GM19455 (cell line): ENCODE data around the gene AHNAK.
"Not testable (repeated sequence)": the region's sequence is repeated elsewhere in the genome, so short reads cannot be mapped to it uniquely, and the experiment has no call there.

Experiments used
- ATAC-seq: cut with Tn5 transposase; IDR thresholded peaks from one replicate; pipeline ENCODE4 v1.9.1; 2021; ENCODE audit not compliant: unreplicated experiment

AHNAK gene

GRCh38 chr11:62573592-62574362 lies 27.2 kb upstream of the AHNAK start, which contains the start of gene EEF1G:
TSS of gene EEF1G (minus strand) at chr11:62573891. CDS start at chr11:62573842, 49 bp downstream.
- ATAC-seq: peak; percentile 77

- no peak for ATAC-seq
These were observed 26.5 kb upstream of the AHNAK start for GRCh38 chr11:62573006-62573591.

GRCh38 chr11:62572431-62572830 lies 25.8 kb upstream of the AHNAK start:
- no peak for ATAC-seq

GRCh38 chr11:62571493-62571892 lies 24.9 kb upstream of the AHNAK start:
- ATAC-seq: not testable (repeated sequence)

GRCh38 chr11:62570903-62571302 lies 24.3 kb upstream of the AHNAK start:
- not testable (repeated sequence) for ATAC-seq

GRCh38 chr11:62569611-62570010 lies 23.0 kb upstream of the AHNAK start:
- ATAC-seq: no peak

GRCh38 chr11:62567018-62567633 lies 20.5 kb upstream of the AHNAK start:
- ATAC-seq: no peak

- ATAC-seq: no peak
These were observed 19.6 kb upstream of the AHNAK start for GRCh38 chr11:62566247-62566646.

- ATAC-seq: no peak
These were observed 18.6 kb upstream of the AHNAK start for GRCh38 chr11:62565100-62565802.

- ATAC-seq: not testable (repeated sequence)
These were observed 15.1 kb upstream of the AHNAK start for GRCh38 chr11:62561677-62562230.

- ATAC-seq: no peak
These were observed 14.0 kb upstream of the AHNAK start for GRCh38 chr11:62560566-62561103.

- not testable (repeated sequence) for ATAC-seq
These were observed 13.0 kb upstream of the AHNAK start for GRCh38 chr11:62559626-62560025.

- no peak for ATAC-seq
These were observed 12.6 kb upstream of the AHNAK start for GRCh38 chr11:62559204-62559603.

- no peak for ATAC-seq
These were observed 12.1 kb upstream of the AHNAK start for GRCh38 chr11:62558669-62559068.

GRCh38 chr11:62556875-62557631 lies 10.4 kb upstream of the AHNAK start:
- peak; percentile 44 for ATAC-seq

GRCh38 chr11:62556108-62556874 lies 9.7 kb upstream of the AHNAK start:
- peak; percentile 45 for ATAC-seq

GRCh38 chr11:62555464-62556107 lies 9.0 kb upstream of the AHNAK start:
- peak; percentile 43 for ATAC-seq

GRCh38 chr11:62554387-62555167 lies 8.0 kb upstream of the AHNAK start:
- ATAC-seq: no peak
